ENCODE results near the gene ELK3.

The ELK3 gene

DNA sequence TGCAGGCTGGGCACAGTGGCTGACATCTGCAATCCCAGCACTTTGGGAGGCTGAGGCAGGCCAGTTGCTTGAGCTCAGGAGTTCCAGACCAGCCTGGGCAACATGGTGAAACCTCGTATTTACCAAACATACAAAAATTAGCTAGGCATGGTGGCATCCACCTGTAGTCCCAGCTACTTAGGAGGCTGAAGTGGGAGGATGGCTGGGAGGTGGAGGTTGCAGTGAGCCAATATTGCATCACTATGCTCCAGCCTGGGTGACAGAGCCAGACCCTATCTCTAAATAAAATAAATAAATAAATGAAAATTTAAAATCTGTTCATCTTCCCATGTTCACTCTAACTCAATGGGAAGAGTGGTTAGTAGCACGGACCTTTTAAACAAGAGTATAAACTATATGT, 71.2 kb downstream of the ELK3 start:
- no peak overlapping the region for H3K4me3 ChIP-seq (ENCODE audit: low read depth, low read length)
- in situ Hi-C loops (cut with HindIII; ENCODE audit: low sequenced_read_pairs): no loop called here
- no peak for DNase-seq (ENCODE audit: low read depth)
- TF ChIP-seq, protein P1, sequence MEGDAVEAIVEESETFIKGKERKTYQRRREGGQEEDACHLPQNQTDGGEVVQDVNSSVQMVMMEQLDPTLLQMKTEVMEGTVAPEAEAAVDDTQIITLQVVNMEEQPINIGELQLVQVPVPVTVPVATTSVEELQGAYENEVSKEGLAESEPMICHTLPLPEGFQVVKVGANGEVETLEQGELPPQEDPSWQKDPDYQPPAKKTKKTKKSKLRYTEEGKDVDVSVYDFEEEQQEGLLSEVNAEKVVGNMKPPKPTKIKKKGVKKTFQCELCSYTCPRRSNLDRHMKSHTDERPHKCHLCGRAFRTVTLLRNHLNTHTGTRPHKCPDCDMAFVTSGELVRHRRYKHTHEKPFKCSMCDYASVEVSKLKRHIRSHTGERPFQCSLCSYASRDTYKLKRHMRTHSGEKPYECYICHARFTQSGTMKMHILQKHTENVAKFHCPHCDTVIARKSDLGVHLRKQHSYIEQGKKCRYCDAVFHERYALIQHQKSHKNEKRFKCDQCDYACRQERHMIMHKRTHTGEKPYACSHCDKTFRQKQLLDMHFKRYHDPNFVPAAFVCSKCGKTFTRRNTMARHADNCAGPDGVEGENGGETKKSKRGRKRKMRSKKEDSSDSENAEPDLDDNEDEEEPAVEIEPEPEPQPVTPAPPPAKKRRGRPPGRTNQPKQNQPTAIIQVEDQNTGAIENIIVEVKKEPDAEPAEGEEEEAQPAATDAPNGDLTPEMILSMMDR (IDR thresholded peaks at IDR 0.05; ENCODE audit: low read depth, low read length, missing control alignments): no peak

DNA sequence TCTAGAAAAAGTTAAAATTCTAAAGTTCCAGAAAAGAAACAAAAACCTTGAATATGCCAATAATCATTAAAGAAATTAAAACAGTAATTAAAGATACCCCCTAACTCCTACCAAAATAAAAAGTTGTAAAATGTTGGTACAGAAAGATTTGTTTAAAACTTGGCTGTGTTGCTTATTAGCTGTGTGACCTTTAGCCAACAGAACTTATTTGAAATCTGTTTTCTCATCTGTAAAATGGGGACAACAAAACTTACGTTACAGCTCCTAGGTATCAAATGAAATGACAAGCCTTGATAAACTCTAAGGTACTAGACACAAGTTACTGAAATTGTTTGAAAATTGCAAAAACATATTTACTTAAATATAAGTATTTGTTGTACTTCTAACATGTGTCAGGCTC, 71.7 kb downstream of the ELK3 start:
- in situ Hi-C loops (cut with HindIII; ENCODE audit: low sequenced_read_pairs): no loop called here
- TF ChIP-seq, protein P1 (IDR thresholded peaks at IDR 0.05; ENCODE audit: low read depth, low read length, missing control alignments): no peak
- no peak for DNase-seq (ENCODE audit: low read depth)
- H3K4me3 ChIP-seq (ENCODE audit: low read depth, low read length): no peak overlapping the region

DNA sequence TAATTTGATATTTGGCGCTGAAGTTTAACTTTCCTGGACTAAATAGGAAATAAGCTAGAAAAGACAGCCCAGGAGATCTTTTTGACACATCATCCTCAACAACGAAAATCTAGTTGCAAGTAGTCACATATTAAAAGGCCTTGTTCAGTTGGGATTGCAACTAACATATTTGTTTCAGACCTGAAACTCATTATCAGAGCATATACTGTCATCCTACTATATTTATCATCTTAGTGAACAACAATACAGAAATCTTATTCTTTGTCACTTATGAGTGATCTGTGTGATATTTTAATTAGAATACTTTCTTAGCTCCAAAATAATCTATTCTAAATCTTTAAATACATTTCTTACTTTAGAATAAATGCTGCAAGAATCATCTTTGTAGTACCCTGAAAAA, 72.1 kb downstream of the ELK3 start:
- no peak for DNase-seq (ENCODE audit: low read depth)
- H3K4me3 ChIP-seq (ENCODE audit: low read depth, low read length): no peak overlapping the region
- TF ChIP-seq, protein P1 (IDR thresholded peaks at IDR 0.05; ENCODE audit: low read depth, low read length, missing control alignments): no peak
- in situ Hi-C loops (cut with HindIII; ENCODE audit: low sequenced_read_pairs): no loop called here

DNA sequence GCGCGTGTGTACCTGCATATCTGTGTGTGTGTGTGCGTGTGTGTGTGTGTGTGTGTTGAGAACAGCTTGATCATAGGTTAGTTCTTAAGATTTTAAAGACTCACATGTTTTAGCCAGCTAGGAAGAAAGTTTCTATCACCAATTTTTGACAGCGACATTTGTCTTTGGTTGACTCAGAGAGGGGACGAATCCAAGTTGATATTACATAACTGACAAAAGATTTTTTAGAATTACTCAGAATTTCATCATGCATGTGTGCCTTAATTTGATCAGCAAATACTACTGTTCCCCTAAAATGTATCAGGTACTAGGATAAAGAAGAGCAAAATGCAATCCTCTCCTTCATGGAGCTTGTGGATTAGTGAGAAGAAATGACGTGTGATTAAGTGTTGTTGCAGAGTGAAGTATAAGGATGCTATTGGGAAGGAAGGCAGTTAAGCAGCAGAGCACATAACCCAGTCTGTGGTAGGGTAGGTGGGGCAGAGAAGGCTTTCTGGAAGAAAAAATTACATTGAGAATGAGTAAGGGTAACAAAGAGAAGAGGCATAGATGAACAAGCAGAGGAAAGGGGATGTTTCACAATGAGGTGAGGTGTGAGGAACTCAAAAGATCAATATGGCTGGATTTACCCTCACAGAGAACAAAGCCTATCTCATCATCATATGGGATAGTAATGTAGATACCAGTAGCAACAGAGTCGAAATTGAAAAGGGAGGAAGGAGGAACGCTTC, 77.5 kb downstream of the ELK3 start:
- TF ChIP-seq, protein P1 (IDR thresholded peaks at IDR 0.05; ENCODE audit: low read depth, low read length, missing control alignments): no peak
- in situ Hi-C loops (cut with HindIII; ENCODE audit: low sequenced_read_pairs): no loop called here
- DNase-seq (ENCODE audit: low read depth): no peak
- no peak overlapping the region for H3K4me3 ChIP-seq (ENCODE audit: low read depth, low read length)

DNA sequence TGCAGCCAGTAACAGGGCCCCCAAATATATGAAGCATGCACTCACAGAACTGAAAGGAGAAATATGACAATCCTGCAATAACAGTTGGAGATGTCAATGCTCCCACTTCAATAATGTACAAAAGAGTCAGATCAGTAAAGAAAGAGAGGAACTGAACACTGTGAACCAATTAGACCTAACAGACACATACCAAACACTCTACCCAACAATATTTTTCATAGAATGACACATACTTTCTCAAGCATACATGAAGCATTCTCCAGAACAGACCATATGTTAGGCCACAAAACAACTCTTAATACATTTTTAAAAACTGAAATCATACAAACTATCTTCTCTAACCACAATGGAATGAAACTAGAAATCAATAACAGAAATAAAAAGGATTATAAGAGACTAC, 80.2 kb downstream of the ELK3 start:
- TF ChIP-seq, protein P1 (IDR thresholded peaks at IDR 0.05; ENCODE audit: low read depth, low read length, missing control alignments): no peak
- no peak for DNase-seq (ENCODE audit: low read depth)
- in situ Hi-C loops (cut with HindIII; ENCODE audit: low sequenced_read_pairs): no loop called here
- no peak overlapping the region for H3K4me3 ChIP-seq (ENCODE audit: low read depth, low read length)

DNA sequence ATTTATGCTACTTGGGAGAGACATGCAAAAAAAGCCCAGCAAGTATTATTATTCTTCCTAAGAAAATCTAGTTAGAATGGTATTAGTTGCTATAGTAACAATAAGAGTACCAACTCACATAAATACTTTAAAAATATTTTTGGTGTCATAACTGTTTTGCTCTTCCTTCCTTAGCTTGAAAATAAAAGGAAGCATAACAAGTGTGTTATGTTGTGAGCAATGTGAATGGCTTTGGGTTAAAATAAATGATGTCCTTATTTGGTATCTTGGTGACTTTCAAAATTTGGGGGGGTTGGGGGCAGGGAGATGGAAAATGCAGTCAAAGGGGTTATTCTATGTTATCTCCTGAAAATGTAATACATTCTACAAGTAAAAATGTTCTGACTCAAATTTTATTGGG, 91.0 kb downstream of the ELK3 start:
- TF ChIP-seq, protein P1 (IDR thresholded peaks at IDR 0.05; ENCODE audit: low read depth, low read length, missing control alignments): no peak
- no peak overlapping the region for H3K4me3 ChIP-seq (ENCODE audit: low read depth, low read length)
- in situ Hi-C loops (cut with HindIII; ENCODE audit: low sequenced_read_pairs): no loop called here
- DNase-seq (ENCODE audit: low read depth): no peak

All from astrocyte of the cerebellum (primary cell).